Common myeloid progenitor, CD34-positive (primary cell): Measurements from ENCODE around the gene CLCN6.

Experiments
- CTCF ChIA-PET: fragments of 350-600 bp; sonication (Branson Sonifier 250); formaldehyde crosslinking; loops from one replicate; lab custom pipeline; 2021; ENCODE audit warnings: antibody characterized with exemption; lab: Charles Lee
- POLR2A ChIA-PET: fragments of 350-600 bp; sonication (Branson Sonifier 250); formaldehyde crosslinking; loops from one replicate; lab custom pipeline; 2021; ENCODE audit warnings: antibody characterized with exemption; lab: Charles Lee
- DNase-seq, 3 donors: peaks; one replicate each; pipeline versions ENCODE4 v3.0.0 to v3.0.0-alpha.2; 2013
- H3K27ac ChIP-seq, 2 experiments: 1 replicate in 1 of 2; 2 replicates in 1 of 2; pipeline ENCODE4 v1.7.0; 2013; ENCODE audit warnings: inconsistent platforms in 2 of 2, low read length in 2 of 2, mild to moderate bottlenecking in 2 of 2, low read depth in 1 of 2, moderate library complexity in 1 of 2; ENCODE audit not compliant: severe bottlenecking in 2 of 2, insufficient read depth in 1 of 2, poor library complexity in 1 of 2
- H3K27me3 ChIP-seq, 5 experiments: replicated peaks in 2 of 5; 1 replicate in 3 of 5; 2 replicates in 2 of 5; pipeline versions ENCODE4 v1.6.1 to v1.7.0; 2013; ENCODE audit warnings: low read length in 4 of 5, mild to moderate bottlenecking in 2 of 5, moderate library complexity in 2 of 5, inconsistent platforms in 1 of 5; ENCODE audit not compliant: insufficient read depth in 5 of 5, control insufficient read depth in 4 of 5
- H3K36me3 ChIP-seq, 4 experiments: 1 replicate in 2 of 4; 2 replicates in 2 of 4; pipeline versions ENCODE4 v1.6.1 to v1.7.0; 2013; ENCODE audit warnings: low read length in 3 of 4, control low read depth in 1 of 4, mild to moderate bottlenecking in 1 of 4; ENCODE audit not compliant: control insufficient read depth in 4 of 4, insufficient read depth in 4 of 4
- H3K4me1 ChIP-seq, 4 experiments: 1 replicate in 3 of 4; 2 replicates in 1 of 4; pipeline versions ENCODE4 v1.6.1 to v1.7.1; 2013; ENCODE audit warnings: low read length in 3 of 4, mild to moderate bottlenecking in 3 of 4, control low read depth in 1 of 4, inconsistent platforms in 1 of 4, moderate library complexity in 1 of 4; ENCODE audit not compliant: control insufficient read depth in 4 of 4, insufficient read depth in 4 of 4; ENCODE audit errors: control extremely low read depth in 1 of 4
- H3K4me3 ChIP-seq, 7 experiments: 1 replicate in 4 of 7; 2 replicates in 3 of 7; pipeline versions ENCODE4 v1.5.1 to v1.7.0; 2013; ENCODE audit warnings: mild to moderate bottlenecking in 7 of 7, low read length in 6 of 7, moderate library complexity in 6 of 7, inconsistent platforms in 2 of 7, low read depth in 2 of 7, control low read depth in 1 of 7; ENCODE audit not compliant: insufficient read depth in 4 of 7, control insufficient read depth in 1 of 7; ENCODE audit errors: extremely low read depth in 1 of 7
- H3K9me3 ChIP-seq, 5 experiments: 1 replicate in 4 of 5; 2 replicates in 1 of 5; pipeline versions ENCODE4 v1.6.1 to v1.7.1; 2013; ENCODE audit warnings: low read length in 4 of 5, mild to moderate bottlenecking in 2 of 5, inconsistent platforms in 1 of 5, low read depth in 1 of 5, moderate library complexity in 1 of 5; ENCODE audit not compliant: control insufficient read depth in 4 of 5, insufficient read depth in 2 of 5; ENCODE audit errors: control extremely low read depth in 1 of 5
- WGBS: methylation state at CpG from one replicate; pipeline ENCODE4 v1.1.5; 2013; ENCODE audit not compliant: insufficient coverage; 5-methylcytosine and 5-hydroxymethylcytosine counted together

Gene CLCN6

GRCh38 chr1:11877074-11877473 lies 71.1 kb downstream of the CLCN6 start:
- Histone ChIP-seq H3K27ac (no peak overlapping the region), H3K4me1 (no peaks in the 10 kb centered on the region), H3K4me3 (no peak overlapping the region), H3K9me3 (no peaks in the 10 kb centered on the region), H3K36me3 (no peaks in the 10 kb centered on the region), H3K27me3 (peaks cover 0 to 4% (median 2%) of the 10 kb centered on the region in 5 experiments)
- CTCF ChIA-PET = interaction anchor here (1.3 to 1.4 kb wide), 2 partner anchors 34 to 48 kb away, joined by 4 read pairs; no protein-coding TSS in a partner anchor
- WGBS = 80% methylated on average over 1 of the region's 6 CpGs
- no peak for DNase-seq
- POLR2A ChIA-PET = interaction anchor here (1.2 kb wide), 1 partner anchor 33 kb away, joined by 3 read pairs; no protein-coding TSS in a partner anchor

GRCh38 chr1:11878081-11878890 lies 72.3 kb downstream of the CLCN6 start:
- CTCF ChIA-PET = interaction anchor here (0.8 to 2.7 kb wide), 3 partner anchors 13 to 15 kb away, joined by 3 to 10 read pairs (median 3); no protein-coding TSS in a partner anchor
- Histone ChIP-seq H3K27ac (no peak overlapping the region), H3K4me3 (no peak overlapping the region), H3K36me3 (no peaks in the 10 kb centered on the region), H3K27me3 (peaks cover 0 to 4% (median 2%) of the 10 kb centered on the region in 5 experiments), H3K9me3 (no peaks in the 10 kb centered on the region), H3K4me1 (peaks cover 0 to 7% (median 6%) of the 10 kb centered on the region in 4 experiments)
- POLR2A ChIA-PET = interaction anchor here (0.7 kb wide), 1 partner anchor 29 kb away, joined by 3 read pairs; no protein-coding TSS in a partner anchor
- 96% methylated on average over 29 of the region's 31 CpGs for WGBS
- DNase-seq = no peak

GRCh38 chr1:11878891-11879190 lies 72.8 kb downstream of the CLCN6 start:
- ChIA-PET POLR2A (interaction anchor here (0.7 kb wide), 1 partner anchor 29 kb away, joined by 3 read pairs; no protein-coding TSS in a partner anchor), CTCF (interaction anchor here (0.7 to 2.7 kb wide), 4 partner anchors 13 to 39 kb away, joined by 3 to 10 read pairs (median 4); no protein-coding TSS in a partner anchor)
- peaks cover 0 to 3% (median 2%) of the 10 kb centered on the region in 5 experiments for H3K27me3 ChIP-seq

GRCh38 chr1:11879311-11880180 lies 73.6 kb downstream of the CLCN6 start:
- no peaks in the 10 kb centered on the region for H3K36me3 ChIP-seq
- H3K4me3 ChIP-seq = no peak overlapping the region
- POLR2A ChIA-PET = interaction anchor here (0.7 to 1.3 kb wide), 2 partner anchors 28 kb away, joined by 3 read pairs; no protein-coding TSS in a partner anchor
- peaks cover 0 to 7% (median 6%) of the 10 kb centered on the region in 4 experiments for H3K4me1 ChIP-seq
- DNase-seq = no peak
- H3K27ac ChIP-seq = no peak overlapping the region
- no peaks in the 10 kb centered on the region for H3K9me3 ChIP-seq
- peaks cover 0 to 2% (median 0%) of the 10 kb centered on the region in 5 experiments for H3K27me3 ChIP-seq
- CTCF ChIA-PET = interaction anchor here (0.7 to 2.7 kb wide), 4 partner anchors 13 to 40 kb away, joined by 3 to 10 read pairs (median 4); no protein-coding TSS in a partner anchor
- 93% methylated on average over 25 of the region's 28 CpGs for WGBS

More at GRCh38 chr1:11878891-11879190, 72.8 kb downstream of the CLCN6 start:
- H3K4me3 ChIP-seq = no peak overlapping the region
- H3K36me3 ChIP-seq = no peaks in the 10 kb centered on the region
- no peak overlapping the region for H3K27ac ChIP-seq
- H3K4me1 ChIP-seq = peaks cover 0 to 7% (median 6%) of the 10 kb centered on the region in 4 experiments
- no peaks in the 10 kb centered on the region for H3K9me3 ChIP-seq
- no peak for DNase-seq
- WGBS = 90% methylated on average over 6 of the region's 6 CpGs

GRCh38 chr1:11880181-11880575 lies 74.2 kb downstream of the CLCN6 start:
- H3K36me3 ChIP-seq = no peaks in the 10 kb centered on the region
- H3K4me1 ChIP-seq = peaks cover 0 to 7% (median 6%) of the 10 kb centered on the region in 4 experiments
- H3K9me3 ChIP-seq = no peaks in the 10 kb centered on the region
- ChIA-PET POLR2A (interaction anchor here (1.3 kb wide), 1 partner anchor 27 kb away, joined by 3 read pairs; no protein-coding TSS in a partner anchor), CTCF (interaction anchor here (0.9 to 2.7 kb wide), 3 partner anchors 12 to 33 kb away, joined by 3 to 10 read pairs (median 3); partner anchors contain the start of gene NPPA)
- no peak for DNase-seq
- no peak overlapping the region for H3K4me3 ChIP-seq
- peaks cover 0 to 2% (median 0%) of the 10 kb centered on the region in 5 experiments for H3K27me3 ChIP-seq
- H3K27ac ChIP-seq = no peak overlapping the region
- WGBS = 90% methylated on average over 12 of the region's 12 CpGs

GRCh38 chr1:11880911-11881748 lies 75.1 kb downstream of the CLCN6 start:
- Histone ChIP-seq H3K27ac (no peak overlapping the region), H3K9me3 (no peaks in the 10 kb centered on the region), H3K27me3 (peaks cover 0 to 2% (median 0%) of the 10 kb centered on the region in 5 experiments), H3K4me1 (peaks cover 0 to 8% (median 7%) of the 10 kb centered on the region in 4 experiments), H3K36me3 (no peaks in the 10 kb centered on the region), H3K4me3 (no peak overlapping the region)
- WGBS = 90% methylated on average over 8 of the region's 10 CpGs
- no peak for DNase-seq
- POLR2A ChIA-PET = no interaction called here
- CTCF ChIA-PET = interaction anchor here (0.9 to 2.7 kb wide), 2 partner anchors 11 to 34 kb away, joined by 3 to 10 read pairs; partner anchors contain the start of gene NPPA
